ENCODE measurements around the gene GATB.

GATB gene

DNA sequence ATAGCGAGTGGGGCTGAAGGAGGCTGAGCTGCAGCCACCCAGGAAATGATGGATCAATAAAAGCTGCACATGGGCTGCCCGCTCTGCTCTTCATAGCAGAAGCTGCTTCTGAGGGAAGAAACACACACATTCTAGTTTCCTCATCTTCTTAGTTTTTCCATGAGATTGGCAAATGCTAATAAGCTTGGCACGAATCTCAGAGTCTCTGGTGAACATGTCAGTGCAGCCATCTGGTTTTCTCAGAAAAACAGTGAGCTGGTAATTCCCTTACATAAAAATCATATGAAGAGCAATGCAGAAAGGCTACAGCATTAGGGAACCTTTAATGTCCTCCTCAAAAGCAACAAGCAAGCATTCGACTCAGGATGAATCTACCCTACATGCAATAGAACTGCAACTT is 69.9 kb downstream of the GATB start:
- no peaks in the 10 kb centered on the region for H3K36me3 ChIP-seq
- H3K4me3 ChIP-seq (ENCODE audit: low read depth, low read length): no peak overlapping the region
- TF ChIP-seq, protein P1, sequence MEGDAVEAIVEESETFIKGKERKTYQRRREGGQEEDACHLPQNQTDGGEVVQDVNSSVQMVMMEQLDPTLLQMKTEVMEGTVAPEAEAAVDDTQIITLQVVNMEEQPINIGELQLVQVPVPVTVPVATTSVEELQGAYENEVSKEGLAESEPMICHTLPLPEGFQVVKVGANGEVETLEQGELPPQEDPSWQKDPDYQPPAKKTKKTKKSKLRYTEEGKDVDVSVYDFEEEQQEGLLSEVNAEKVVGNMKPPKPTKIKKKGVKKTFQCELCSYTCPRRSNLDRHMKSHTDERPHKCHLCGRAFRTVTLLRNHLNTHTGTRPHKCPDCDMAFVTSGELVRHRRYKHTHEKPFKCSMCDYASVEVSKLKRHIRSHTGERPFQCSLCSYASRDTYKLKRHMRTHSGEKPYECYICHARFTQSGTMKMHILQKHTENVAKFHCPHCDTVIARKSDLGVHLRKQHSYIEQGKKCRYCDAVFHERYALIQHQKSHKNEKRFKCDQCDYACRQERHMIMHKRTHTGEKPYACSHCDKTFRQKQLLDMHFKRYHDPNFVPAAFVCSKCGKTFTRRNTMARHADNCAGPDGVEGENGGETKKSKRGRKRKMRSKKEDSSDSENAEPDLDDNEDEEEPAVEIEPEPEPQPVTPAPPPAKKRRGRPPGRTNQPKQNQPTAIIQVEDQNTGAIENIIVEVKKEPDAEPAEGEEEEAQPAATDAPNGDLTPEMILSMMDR (IDR thresholded peaks at IDR 0.05; ENCODE audit: low read depth, low read length): no peak
- DNase-seq: no peak
- no peaks in the 10 kb centered on the region for H3K27me3 ChIP-seq
- H3K9me3 ChIP-seq: no peaks in the 10 kb centered on the region
- peaks cover 30% of the 10 kb centered on the region for H3K4me1 ChIP-seq

DNA sequence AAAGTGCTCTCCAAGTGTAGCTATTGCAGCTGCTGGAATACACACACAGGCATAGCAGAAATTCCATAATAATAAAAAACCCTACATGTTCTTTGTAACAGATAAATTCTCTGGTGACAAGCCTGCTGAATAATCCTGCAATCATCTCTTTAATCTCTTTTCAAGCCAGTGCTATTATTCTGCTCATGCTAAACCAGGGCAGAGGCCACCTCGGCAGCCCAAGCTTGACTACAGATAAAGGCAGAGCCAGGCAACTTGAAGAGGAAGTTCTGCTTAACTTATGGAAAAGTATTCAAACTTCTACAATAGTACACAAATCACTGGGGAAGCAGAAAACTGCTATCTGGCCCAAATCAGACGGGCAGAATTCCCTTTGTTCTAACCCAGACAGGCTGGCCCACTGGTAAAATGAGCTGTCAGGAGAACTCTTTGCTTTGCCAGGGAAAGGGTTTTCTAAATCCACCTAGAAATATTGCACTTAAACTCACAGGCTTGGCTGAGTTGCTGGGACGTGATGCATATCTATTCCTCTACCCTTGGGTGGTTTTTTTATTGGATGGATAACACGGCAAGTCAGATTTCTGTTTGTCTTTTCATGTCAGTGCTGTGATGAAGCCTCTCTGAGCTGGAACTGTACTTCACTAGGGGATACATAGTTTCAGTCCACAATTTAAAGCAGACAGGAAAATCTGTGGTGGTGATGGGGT is 70.5 kb downstream of the GATB start:
- no peaks in the 10 kb centered on the region for H3K27me3 ChIP-seq
- TF ChIP-seq, protein P1 (IDR thresholded peaks at IDR 0.05; ENCODE audit: low read depth, low read length): no peak
- no peaks in the 10 kb centered on the region for H3K9me3 ChIP-seq
- H3K36me3 ChIP-seq: no peaks in the 10 kb centered on the region
- DNase-seq: no peak
- no peak overlapping the region for H3K4me3 ChIP-seq (ENCODE audit: low read depth, low read length)
- H3K4me1 ChIP-seq: peaks cover 30% of the 10 kb centered on the region

DNA sequence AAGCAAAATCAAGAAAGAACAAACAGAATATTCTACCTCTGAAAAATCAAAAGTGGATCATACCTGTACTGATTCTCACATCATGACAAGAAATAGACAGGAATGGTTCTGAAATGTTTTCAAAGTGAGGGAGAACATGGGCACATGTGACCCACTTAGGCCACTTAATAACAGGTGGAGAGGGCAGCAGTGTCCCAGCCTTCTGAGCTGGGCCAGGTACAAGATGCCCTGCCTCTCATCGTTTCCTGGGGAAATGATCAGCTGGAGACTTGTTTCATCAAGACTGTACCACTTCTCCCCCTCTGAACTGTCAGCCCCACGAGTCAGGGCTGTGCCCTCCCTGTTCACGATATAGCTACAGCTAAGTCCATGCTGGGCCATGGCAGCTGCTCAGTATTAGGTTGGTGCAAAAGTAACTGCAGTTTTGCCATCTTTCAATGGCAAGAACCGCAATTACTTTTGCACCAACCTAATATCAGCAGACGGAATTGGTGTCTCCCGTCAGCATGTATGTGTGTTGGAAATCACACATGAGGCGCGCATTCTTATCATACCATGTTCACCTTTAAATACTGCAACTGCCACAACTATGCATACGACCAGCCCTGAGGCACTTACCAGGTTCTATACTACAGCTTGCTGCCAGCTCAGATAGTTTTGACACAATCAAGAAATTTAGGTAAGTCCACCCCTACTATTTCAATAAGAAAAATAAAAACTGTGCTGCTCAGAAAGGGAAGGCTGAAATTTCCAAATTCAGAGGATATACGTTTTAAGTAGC is 71.4 kb downstream of the GATB start:
- Histone ChIP-seq H3K27me3 (no peaks in the 10 kb centered on the region), H3K9me3 (no peaks in the 10 kb centered on the region), H3K4me1 (peaks cover 30% of the 10 kb centered on the region), H3K4me3 (ENCODE audit: low read depth, low read length) (no peak overlapping the region), H3K36me3 (no peaks in the 10 kb centered on the region)
- DNase-seq: no peak
- TF ChIP-seq, protein P1 (IDR thresholded peaks at IDR 0.05; ENCODE audit: low read depth, low read length): no peak

DNA sequence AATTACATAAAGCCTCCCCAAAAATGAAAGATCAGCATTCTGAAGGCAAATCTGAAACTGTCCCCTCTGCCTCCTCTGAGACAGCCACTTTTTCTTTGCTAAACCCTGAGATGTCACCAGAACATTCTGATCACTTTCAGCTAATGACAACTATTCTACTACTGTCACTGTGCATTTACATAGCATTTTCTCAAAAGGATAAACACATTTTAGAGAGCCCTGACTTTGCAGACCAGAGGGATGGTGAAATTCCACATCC is 72.1 kb downstream of the GATB start:
- H3K9me3 ChIP-seq: no peaks in the 10 kb centered on the region
- no peaks in the 10 kb centered on the region for H3K36me3 ChIP-seq
- no peaks in the 10 kb centered on the region for H3K27me3 ChIP-seq
- TF ChIP-seq, protein P1 (IDR thresholded peaks at IDR 0.05; ENCODE audit: low read depth, low read length): no peak
- H3K4me1 ChIP-seq: peaks cover 30% of the 10 kb centered on the region
- H3K4me3 ChIP-seq (ENCODE audit: low read depth, low read length): no peak overlapping the region
- DNase-seq: no peak

DNA sequence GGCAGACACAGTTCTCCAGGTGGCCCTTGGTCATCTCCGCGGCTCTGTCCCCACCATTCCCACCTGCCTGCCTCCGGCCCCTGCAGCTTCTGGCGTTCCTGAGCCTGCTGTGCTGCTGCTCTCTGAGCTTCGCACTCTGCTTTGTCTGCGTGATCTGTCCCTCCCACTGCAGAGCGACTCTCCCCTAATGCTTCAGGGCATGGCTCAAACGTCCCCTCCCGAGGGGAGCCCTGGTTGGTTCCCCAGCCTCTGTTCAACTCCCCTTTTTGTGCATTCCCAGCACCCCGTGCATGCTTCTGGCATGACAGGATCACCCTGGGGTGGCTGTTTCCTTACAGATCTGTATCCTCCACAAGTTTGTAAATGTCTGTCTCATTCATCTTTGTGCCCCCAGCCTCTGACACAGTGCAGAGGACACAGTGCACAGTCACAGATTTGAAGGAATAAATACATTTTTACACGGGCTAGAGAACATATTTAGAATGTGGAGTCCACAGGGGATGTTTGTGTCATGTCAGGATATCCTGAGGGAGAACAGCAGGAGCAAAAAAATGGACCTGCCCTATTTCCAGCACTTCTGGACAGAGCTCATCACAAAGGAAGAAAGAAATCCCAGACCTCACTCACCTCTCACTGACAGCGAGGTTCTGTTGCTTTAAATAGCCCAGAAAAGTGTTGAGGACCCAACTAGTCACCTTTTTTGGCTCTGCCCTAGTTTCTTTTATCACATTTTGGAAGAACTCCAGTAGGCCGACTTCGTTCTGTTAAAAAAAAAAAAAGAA is 72.6 kb downstream of the GATB start:
- no peaks in the 10 kb centered on the region for H3K9me3 ChIP-seq
- TF ChIP-seq, protein P1 (IDR thresholded peaks at IDR 0.05; ENCODE audit: low read depth, low read length): no peak
- DNase-seq: no peak
- no peaks in the 10 kb centered on the region for H3K36me3 ChIP-seq
- H3K4me3 ChIP-seq (ENCODE audit: low read depth, low read length): no peak overlapping the region
- H3K4me1 ChIP-seq: peaks cover 30% of the 10 kb centered on the region
- no peaks in the 10 kb centered on the region for H3K27me3 ChIP-seq

Measured in BE2C (cell line).